Small intestine (tissue), 7 donors: ENCODE data around the gene RTKN2. TPM values are rescaled to one million over a fixed set of nuclear protein-coding genes. Genes with fewer than 3 reads are reported as not detected.

Source experiments
- DNase-seq, 2 donors: peaks; one replicate each; pipeline versions ENCODE4 v3.0.0 to v3.0.0-alpha.2; 2013
- FAIRE-seq: peaks from 2 replicates; lab custom pipeline; 2012; peaks lifted over from hg19 to GRCh38; lab: Jason Lieb, UNC
- H3K27ac ChIP-seq, 3 donors: one replicate each; pipeline ENCODE4 v1.5.1; 2013; ENCODE audit warnings: low read length in 2 of 3, mild to moderate bottlenecking in 2 of 3, control low read depth in 1 of 3, inconsistent platforms in 1 of 3, low read depth in 1 of 3, moderate library complexity in 1 of 3
- H3K27me3 ChIP-seq, 3 donors: one replicate each; pipeline ENCODE4 v1.6.1; 2013; ENCODE audit warnings: low read length in 3 of 3, inconsistent platforms in 1 of 3; ENCODE audit not compliant: control insufficient read depth in 3 of 3, insufficient read depth in 3 of 3
- H3K36me3 ChIP-seq, 3 donors: one replicate each; pipeline ENCODE4 v1.6.1; 2013; ENCODE audit warnings: low read length in 3 of 3, inconsistent platforms in 1 of 3, low read depth in 1 of 3, mild to moderate bottlenecking in 1 of 3, moderate library complexity in 1 of 3; ENCODE audit not compliant: control insufficient read depth in 3 of 3, insufficient read depth in 2 of 3
- H3K4me1 ChIP-seq, 3 donors: one replicate each; pipeline ENCODE4 v1.6.1; 2013; ENCODE audit warnings: low read length in 2 of 3, inconsistent platforms in 1 of 3, low read depth in 1 of 3, mild to moderate bottlenecking in 1 of 3, moderate library complexity in 1 of 3; ENCODE audit not compliant: control insufficient read depth in 3 of 3, insufficient read depth in 2 of 3
- H3K4me3 ChIP-seq, 3 donors: one replicate each; pipeline ENCODE4 v1.5.1; 2013; ENCODE audit warnings: low read length in 3 of 3, control low read depth in 1 of 3, inconsistent platforms in 1 of 3, low read depth in 1 of 3, mild to moderate bottlenecking in 1 of 3, moderate library complexity in 1 of 3
- H3K9me3 ChIP-seq, 2 donors: one replicate each; pipeline ENCODE4 v1.6.1; 2013; ENCODE audit warnings: low read depth in 1 of 2, low read length in 1 of 2; ENCODE audit not compliant: control insufficient read depth in 2 of 2, insufficient read depth in 1 of 2
- WGBS, 3 donors: extraction: QIAGEN DNeasy Blood & Tissue Kit; methylation state at CpG; one replicate each; pipeline ENCODE4 v1.1.7; 2013; 5-methylcytosine and 5-hydroxymethylcytosine counted together
- polyA plus RNA-seq, 4 donors: library from polyadenylated mRNA; stranded (reverse) in 3 of 4; unstranded in 1 of 4; fragments of 200-250 nt in 3 of 4; fragments of 120-200 nt in 1 of 4; gene quantifications; one replicate each; pipeline versions ENCODE4 v1.2.1 to v1.2.3, GENCODE V29; 2013
- donor health status: healthy with polysubstance abuse.
- donor health status: control.
- donor health status: control.
- donor health status: Bipolar disorder and iron deficiency.
- donor health status: healthy.

Gene RTKN2
- polyA plus RNA-seq, 4 donors, result 0.81 to 6.2 (median 1.7) TPM

GRCh38 chr10:62175251-62175650, 93.4 kb downstream of the RTKN2 start:
- H3K27ac ChIP-seq, result no peak overlapping the region
- H3K4me1 ChIP-seq, result no peaks in the 10 kb centered on the region
- no peaks in the 10 kb centered on the region for H3K36me3 ChIP-seq
- DNase-seq (no peak), FAIRE-seq (peak; percentile 64)
- no peaks in the 10 kb centered on the region for H3K27me3 ChIP-seq
- WGBS, 3 donors, result 56 to 88% (median 76%) methylated on average over 2 of the region's 2 CpGs
- peaks cover 0 to 9% of the 10 kb centered on the region in 2 donors for H3K9me3 ChIP-seq
- H3K4me3 ChIP-seq, result no peak overlapping the region

GRCh38 chr10:62172465-62172864, 96.2 kb downstream of the RTKN2 start:
- H3K36me3 ChIP-seq, result no peaks in the 10 kb centered on the region
- no peak overlapping the region for H3K27ac ChIP-seq
- peaks cover 0 to 4% of the 10 kb centered on the region in 2 donors for H3K9me3 ChIP-seq
- H3K27me3 ChIP-seq, result no peaks in the 10 kb centered on the region
- DNase-seq (no peak), FAIRE-seq (no peak)
- no peaks in the 10 kb centered on the region for H3K4me1 ChIP-seq
- no peak overlapping the region for H3K4me3 ChIP-seq

- no peaks in the 10 kb centered on the region for H3K36me3 ChIP-seq
- H3K4me1 ChIP-seq, result no peaks in the 10 kb centered on the region
- H3K27me3 ChIP-seq, result no peaks in the 10 kb centered on the region
- DNase-seq, result no peak
- H3K4me3 ChIP-seq, result no peak overlapping the region
- 68 to 84% (median 79%) methylated on average over 2 of the region's 2 CpGs for WGBS, 3 donors
- H3K27ac ChIP-seq, result no peak overlapping the region
- peaks cover 0 to 3% of the 10 kb centered on the region in 2 donors for H3K9me3 ChIP-seq
- no peak for FAIRE-seq
These were observed 96.9 kb downstream of the RTKN2 start for GRCh38 chr10:62171791-62172190.

GRCh38 chr10:62170732-62171131, 97.9 kb downstream of the RTKN2 start:
- Histone ChIP-seq H3K27me3 (no peaks in the 10 kb centered on the region), H3K36me3 (no peaks in the 10 kb centered on the region), H3K27ac (no peak overlapping the region), H3K4me1 (no peaks in the 10 kb centered on the region), H3K9me3 (no peaks in the 10 kb centered on the region), H3K4me3 (no peak overlapping the region)
- DNase-seq, result no peak
- no peak for FAIRE-seq
- WGBS, 3 donors, result 75 to 96% (median 92%) methylated on average over 1 of the region's 1 CpG

- FAIRE-seq, result no peak
- H3K27me3 ChIP-seq, result no peaks in the 10 kb centered on the region
- no peaks in the 10 kb centered on the region for H3K4me1 ChIP-seq
- WGBS, 3 donors, result 59 to 76% (median 72%) methylated on average over 4 of the region's 4 CpGs
- H3K27ac ChIP-seq, result no peak overlapping the region
- no peak overlapping the region for H3K4me3 ChIP-seq
- H3K36me3 ChIP-seq, result no peaks in the 10 kb centered on the region
- H3K9me3 ChIP-seq, result no peaks in the 10 kb centered on the region
- no peak for DNase-seq
These were observed 102.1 kb downstream of the RTKN2 start for GRCh38 chr10:62166331-62167131.

GRCh38 chr10:62165803-62166202, 102.8 kb downstream of the RTKN2 start:
- no peak for FAIRE-seq
- Histone ChIP-seq H3K4me1 (no peaks in the 10 kb centered on the region), H3K4me3 (no peak overlapping the region), H3K36me3 (no peaks in the 10 kb centered on the region), H3K9me3 (no peaks in the 10 kb centered on the region), H3K27ac (no peak overlapping the region), H3K27me3 (no peaks in the 10 kb centered on the region)
- DNase-seq, result no peak
- WGBS, 3 donors, result 87 to 93% (median 88%) methylated on average over 4 of the region's 4 CpGs

- Histone ChIP-seq H3K4me3 (no peak overlapping the region), H3K4me1 (no peaks in the 10 kb centered on the region), H3K36me3 (no peaks in the 10 kb centered on the region), H3K27ac (no peak overlapping the region), H3K27me3 (no peaks in the 10 kb centered on the region), H3K9me3 (no peaks in the 10 kb centered on the region)
- 60 to 82% (median 75%) methylated on average over 2 of the region's 2 CpGs for WGBS, 3 donors
- no peak for FAIRE-seq
- DNase-seq, result no peak
These were observed 105.6 kb downstream of the RTKN2 start for GRCh38 chr10:62163024-62163423.

- Histone ChIP-seq H3K27me3 (no peaks in the 10 kb centered on the region), H3K27ac (no peak overlapping the region), H3K4me1 (no peaks in the 10 kb centered on the region), H3K4me3 (no peak overlapping the region), H3K36me3 (no peaks in the 10 kb centered on the region), H3K9me3 (no peaks in the 10 kb centered on the region)
- DNase-seq (no peak), FAIRE-seq (no peak)
- 90 to 91% (median 91%) methylated on average over 4 of the region's 4 CpGs for WGBS, 3 donors
These were observed 106.2 kb downstream of the RTKN2 start for GRCh38 chr10:62162261-62162981.
